ENCODE measurements around the gene GCFC2. TPM values are rescaled to one million over a fixed set of nuclear protein-coding genes. Genes with fewer than 3 reads are reported as not detected.
"Not testable (repeated sequence)": the region's sequence is repeated elsewhere in the genome, so short reads cannot be mapped to it uniquely, and the experiment has no call there.

GCFC2 gene
- total RNA-seq, 2 donors from 2014 or later: 18.6 to 28.7 TPM

- H3K27ac Mint-ChIP-seq: no peak overlapping the region
- Histone ChIP-seq H3K9ac (ENCODE audit: extremely low read depth, low read length, poor library complexity, severe bottlenecking) (no peak overlapping the region), H3K9me3 (ENCODE audit: control insufficient read depth, low read length) (no peaks in the 10 kb centered on the region), H3K27ac (ENCODE audit: low read depth, low read length) (no peak overlapping the region), H3K36me3 (ENCODE audit: control insufficient read depth, insufficient read depth, low read length) (no peaks in the 10 kb centered on the region), H3K4me3 (ENCODE audit: low read length) (no peak overlapping the region), H3K4me1 (ENCODE audit: control insufficient read depth, insufficient read depth, low read length) (no peaks in the 10 kb centered on the region), H3K27me3 (ENCODE audit: control insufficient read depth, insufficient read depth, low read length, poor library complexity, severe bottlenecking) (no peaks in the 10 kb centered on the region)
- WGBS, 2 experiments (ENCODE audit: insufficient coverage in 1 of 2, insufficient read length in 1 of 2): 87% methylated on average over 1 of the region's 1 CpG; no CpG with 5 or more reads in 1 of the 2 experiments
- H3K4me3 Mint-ChIP-seq: no peak overlapping the region
- DNase-seq: no peak
- H3K9me3 Mint-ChIP-seq: peaks cover 14% of the 10 kb centered on the region
- H3K4me1 Mint-ChIP-seq: no peaks in the 10 kb centered on the region
- no peak for TF ChIP-seq CTCF (conservative IDR thresholded peaks at IDR 0.05)
- H3K36me3 Mint-ChIP-seq (ENCODE audit: low read depth): no peaks in the 10 kb centered on the region
- H3K27me3 Mint-ChIP-seq (ENCODE audit: insufficient read depth): peaks cover 2% of the 10 kb centered on the region
Observed at GRCh38 chr2:75720525-75720924, 9.8 kb upstream of the GCFC2 start.

DNA sequence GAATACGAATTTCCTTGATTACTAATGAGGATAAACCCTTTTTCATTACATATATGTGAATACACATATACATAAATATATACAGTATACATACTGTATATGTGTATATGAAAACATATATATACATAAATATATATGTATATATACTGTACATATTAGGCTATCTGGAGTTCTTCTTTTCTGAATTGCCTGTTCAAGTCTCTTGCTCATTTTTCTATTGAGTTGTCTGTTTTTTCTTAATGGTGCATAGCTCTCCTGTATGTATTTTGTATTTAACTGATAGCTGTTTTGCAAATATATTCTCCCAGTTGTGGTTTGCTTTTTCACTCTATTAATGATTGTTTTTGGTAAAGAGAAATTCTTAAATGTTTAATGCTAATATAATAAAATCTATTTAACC is 8.9 kb upstream of the GCFC2 start:
- no peak overlapping the region for H3K27ac ChIP-seq (ENCODE audit: low read depth, low read length)
- Mint-ChIP-seq H3K4me1 (no peaks in the 10 kb centered on the region), H3K27me3 (ENCODE audit: insufficient read depth) (peaks cover 2% of the 10 kb centered on the region), H3K4me3 (no peak overlapping the region), H3K36me3 (ENCODE audit: low read depth) (no peaks in the 10 kb centered on the region), H3K9me3 (peaks cover 10% of the 10 kb centered on the region), H3K27ac (no peak overlapping the region)
- DNase-seq: no peak
- H3K4me1 ChIP-seq (ENCODE audit: control insufficient read depth, insufficient read depth, low read length): no peaks in the 10 kb centered on the region
- no peaks in the 10 kb centered on the region for H3K27me3 ChIP-seq (ENCODE audit: control insufficient read depth, insufficient read depth, low read length, poor library complexity, severe bottlenecking)
- H3K36me3 ChIP-seq (ENCODE audit: control insufficient read depth, insufficient read depth, low read length): no peaks in the 10 kb centered on the region
- H3K9me3 ChIP-seq (ENCODE audit: control insufficient read depth, low read length): no peaks in the 10 kb centered on the region
- no CpG with 5 or more reads among the region's 1 CpG for WGBS, 2 experiments (ENCODE audit: insufficient coverage in 1 of 2, insufficient read length in 1 of 2)
- no peak for TF ChIP-seq CTCF (conservative IDR thresholded peaks at IDR 0.05)
- no peak overlapping the region for H3K9ac ChIP-seq (ENCODE audit: extremely low read depth, low read length, poor library complexity, severe bottlenecking)
- no peak overlapping the region for H3K4me3 ChIP-seq (ENCODE audit: low read length)

GRCh38 chr2:75716406-75716805 is 5.7 kb upstream of the GCFC2 start:
- Mint-ChIP-seq H3K4me3 (no peak overlapping the region), H3K27ac (no peak overlapping the region), H3K4me1 (no peaks in the 10 kb centered on the region), H3K27me3 (ENCODE audit: insufficient read depth) (no peaks in the 10 kb centered on the region), H3K36me3 (ENCODE audit: low read depth) (peaks cover 8% of the 10 kb centered on the region), H3K9me3 (peaks cover 14% of the 10 kb centered on the region)
- 89 to 95% methylated on average over 2 to 3 of the region's 3 CpGs for WGBS, 2 experiments (ENCODE audit: insufficient coverage in 1 of 2, insufficient read length in 1 of 2)
- no peaks in the 10 kb centered on the region for H3K9me3 ChIP-seq (ENCODE audit: control insufficient read depth, low read length)
- no peak overlapping the region for H3K9ac ChIP-seq (ENCODE audit: extremely low read depth, low read length, poor library complexity, severe bottlenecking)
- no peaks in the 10 kb centered on the region for H3K27me3 ChIP-seq (ENCODE audit: control insufficient read depth, insufficient read depth, low read length, poor library complexity, severe bottlenecking)
- H3K27ac ChIP-seq (ENCODE audit: low read depth, low read length): no peak overlapping the region
- no peaks in the 10 kb centered on the region for H3K36me3 ChIP-seq (ENCODE audit: control insufficient read depth, insufficient read depth, low read length)
- no peak for TF ChIP-seq CTCF (conservative IDR thresholded peaks at IDR 0.05)
- H3K4me3 ChIP-seq (ENCODE audit: low read length): no peak overlapping the region
- no peaks in the 10 kb centered on the region for H3K4me1 ChIP-seq (ENCODE audit: control insufficient read depth, insufficient read depth, low read length)
- DNase-seq: no peak

DNA sequence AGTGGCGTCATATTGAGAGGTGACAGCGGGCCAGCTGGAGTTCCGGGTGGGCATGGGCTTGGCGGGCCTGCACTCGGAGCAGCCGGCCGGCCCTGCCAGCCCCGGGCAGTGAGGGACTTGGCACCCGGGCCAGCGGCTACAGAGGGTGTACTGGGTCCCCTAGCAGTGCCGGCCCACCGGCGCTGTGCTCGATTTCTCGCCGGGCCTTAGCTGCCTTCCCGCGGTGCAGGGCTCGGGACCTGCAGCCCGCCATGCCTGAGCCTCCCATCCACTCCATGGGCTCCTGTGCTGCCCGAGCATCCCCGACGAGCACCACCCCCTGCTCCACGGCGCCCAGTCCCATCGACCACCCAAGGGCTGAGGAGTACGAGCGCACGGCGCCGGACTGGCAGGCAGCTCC is 875 bp upstream of the GCFC2 start:
- H3K4me1 ChIP-seq (ENCODE audit: control insufficient read depth, insufficient read depth, low read length); H3K27ac ChIP-seq (ENCODE audit: low read depth, low read length); H3K27ac Mint-ChIP-seq; H3K9ac ChIP-seq (ENCODE audit: extremely low read depth, low read length, poor library complexity, severe bottlenecking); H3K36me3 Mint-ChIP-seq (ENCODE audit: low read depth); H3K36me3 ChIP-seq (ENCODE audit: control insufficient read depth, insufficient read depth, low read length); H3K27me3 Mint-ChIP-seq (ENCODE audit: insufficient read depth); H3K9me3 ChIP-seq (ENCODE audit: control insufficient read depth, low read length); DNase-seq; H3K4me3 Mint-ChIP-seq; H3K9me3 Mint-ChIP-seq; H3K27me3 ChIP-seq (ENCODE audit: control insufficient read depth, insufficient read depth, low read length, poor library complexity, severe bottlenecking): not testable (repeated sequence)
- H3K4me3 ChIP-seq (ENCODE audit: low read length): peak overlapping the region; percentile 80
- 96 to 100% methylated on average over 6 to 31 of the region's 31 CpGs for WGBS, 2 experiments (ENCODE audit: insufficient coverage in 1 of 2, insufficient read length in 1 of 2)
- H3K4me1 Mint-ChIP-seq: peaks cover 21% of the 10 kb centered on the region
